Stromal cell of bone marrow (primary cell): Measurements from ENCODE around the gene WT1.
"Not testable (repeated sequence)": the region's sequence is repeated elsewhere in the genome, so short reads cannot be mapped to it uniquely, and the experiment has no call there.

Experiments
- DNase-seq: peaks from one replicate; pipeline ENCODE4 v3.0.0-alpha.2; 2012; ENCODE audit warnings: low read depth

The WT1 gene

DNA sequence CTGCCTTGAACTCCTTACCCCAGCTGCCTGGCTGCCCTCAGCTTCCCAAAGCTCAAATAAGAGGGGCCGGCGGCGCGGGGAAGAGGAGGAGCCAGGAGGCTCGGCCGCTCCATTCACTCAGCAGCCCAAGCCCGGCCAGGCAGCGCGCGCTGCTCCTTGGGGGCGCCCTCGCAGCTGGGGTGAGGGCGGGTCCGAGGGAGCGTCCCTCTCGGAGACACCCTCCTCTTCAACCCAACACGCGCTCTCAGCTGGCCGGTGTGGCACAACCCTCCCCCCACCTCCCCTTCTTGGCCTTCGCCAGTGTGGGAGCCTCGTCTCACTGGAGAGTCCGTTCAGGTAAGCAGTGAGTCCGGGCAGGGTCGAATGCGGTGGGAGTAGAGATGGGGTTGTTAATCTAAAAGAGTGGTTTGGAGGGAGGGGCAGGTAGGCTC lies at the start of gene WT1:
Gene WT1, minus strand, starts transcription at position 29 of the 431 bp plus-strand sequence.
- no peak for DNase-seq

DNA sequence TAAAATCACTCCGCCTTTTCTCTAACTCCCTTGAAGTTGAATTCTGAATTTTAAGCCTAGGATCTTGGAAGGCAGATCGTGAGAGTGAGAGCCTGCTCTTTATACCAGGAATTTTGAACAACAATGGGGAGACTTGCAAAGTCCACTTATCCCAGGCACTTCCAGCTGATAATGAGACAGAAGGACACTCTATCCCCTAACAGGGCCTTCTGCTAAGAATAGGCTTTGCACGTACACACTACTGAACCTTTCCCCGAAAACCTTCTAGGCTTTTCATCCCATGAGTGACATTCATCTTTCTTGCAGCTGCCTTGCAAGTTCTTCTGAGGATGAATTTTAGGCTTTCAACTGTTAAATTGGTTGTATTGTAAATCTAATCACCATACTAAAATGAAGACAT lies 44.0 kb upstream of the WT1 start:
- no peak for DNase-seq

DNA sequence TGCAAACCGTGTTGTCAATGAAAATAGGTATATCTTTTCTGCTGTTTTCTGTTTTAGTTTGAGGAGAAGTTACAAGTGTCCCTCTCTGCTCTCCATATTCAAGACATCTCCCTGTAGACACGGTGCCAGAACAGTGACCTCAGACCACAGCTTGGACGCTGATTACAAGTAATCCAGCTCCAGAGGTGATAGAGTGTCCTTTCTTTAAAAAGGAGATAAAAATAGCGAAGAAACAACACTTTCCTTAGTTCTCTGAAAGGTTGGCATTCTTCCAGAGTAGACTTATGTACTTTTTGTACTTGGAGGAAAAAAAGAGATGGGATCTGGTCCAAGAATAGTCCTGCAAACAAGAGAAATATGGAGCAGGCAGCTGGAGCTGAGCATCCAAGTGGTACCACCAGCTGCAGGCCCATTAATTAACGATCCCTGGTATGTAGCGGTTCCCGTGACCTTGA lies 43.0 kb upstream of the WT1 start:
- no peak for DNase-seq

DNA sequence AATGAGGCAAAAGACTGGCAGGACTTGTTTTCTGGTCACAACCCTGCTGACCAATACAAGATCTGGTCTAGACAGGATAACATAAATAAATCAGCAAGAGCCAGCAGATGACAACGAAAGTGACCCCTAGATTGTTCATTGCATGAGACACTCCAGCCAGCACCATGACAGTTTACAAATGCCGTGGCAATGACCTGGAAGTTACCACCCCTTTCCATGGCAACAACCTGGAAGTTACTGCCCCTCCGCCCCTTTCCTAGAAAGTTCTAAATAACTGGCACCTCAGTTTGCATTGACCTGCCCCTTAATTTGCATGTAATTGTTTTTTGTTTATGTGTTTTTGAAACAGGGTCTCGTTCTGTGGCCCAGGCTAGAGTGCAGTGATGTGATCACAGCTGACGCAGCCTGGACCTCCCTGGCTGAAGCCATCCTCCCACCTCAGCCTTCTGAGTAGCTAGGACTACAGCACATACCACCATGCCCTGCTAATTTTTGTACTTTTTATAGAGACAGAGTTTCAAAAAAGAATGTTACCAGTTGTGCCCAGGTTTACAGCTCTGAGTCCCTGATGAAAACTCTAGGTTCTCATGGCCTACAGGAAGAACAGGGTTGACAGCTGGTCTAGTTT lies 38.1 kb upstream of the WT1 start:
- DNase-seq = no peak

DNA sequence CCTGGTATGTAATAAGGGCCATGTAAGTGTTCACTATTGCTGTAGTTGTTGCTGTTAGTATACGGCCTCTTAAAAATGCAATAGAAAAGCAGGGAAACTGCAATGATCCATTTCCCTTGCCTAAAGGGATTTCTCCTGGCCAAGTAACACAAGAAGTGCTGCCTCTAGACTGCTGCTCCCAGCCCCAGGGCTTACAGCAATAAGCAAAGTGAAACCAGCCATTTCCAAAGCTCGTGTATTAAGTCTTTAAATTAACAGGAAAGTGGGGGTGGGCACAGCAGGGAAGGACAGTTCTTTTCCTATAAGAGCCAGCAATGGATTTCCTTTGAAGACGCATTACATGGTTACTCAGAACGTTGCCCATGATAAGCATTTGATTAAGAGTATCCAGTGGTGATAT lies 36.9 kb upstream of the WT1 start:
- no peak for DNase-seq

DNA sequence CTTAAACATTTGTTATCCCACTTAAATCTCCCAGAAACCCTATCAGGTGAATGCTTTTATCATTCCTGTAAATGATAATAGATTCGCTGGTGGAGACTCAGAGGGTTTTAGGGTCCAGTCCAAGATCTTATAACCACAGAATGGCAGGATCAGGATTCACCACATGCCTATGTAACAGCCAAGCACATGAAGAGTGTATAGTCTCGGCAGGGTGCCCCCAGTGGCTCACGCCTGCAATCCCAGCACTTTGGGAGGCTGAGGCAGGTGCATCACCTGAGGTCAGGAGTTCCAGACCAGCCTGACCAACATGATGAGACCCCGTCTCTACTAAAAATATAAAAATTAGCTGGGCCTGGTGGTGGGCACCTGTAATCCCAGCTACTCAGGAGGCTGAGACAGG lies 36.2 kb upstream of the WT1 start:
- not testable (repeated sequence) for DNase-seq

GRCh38 chr11:32469791-32470190 lies 34.5 kb upstream of the WT1 start:
- DNase-seq = no peak

- DNase-seq = peak; percentile 3
Measured at GRCh38 chr11:32466279-32466915, 31.1 kb upstream of the WT1 start.

- DNase-seq = no peak
Measured at GRCh38 chr11:32464078-32464477, 28.7 kb upstream of the WT1 start.

DNA sequence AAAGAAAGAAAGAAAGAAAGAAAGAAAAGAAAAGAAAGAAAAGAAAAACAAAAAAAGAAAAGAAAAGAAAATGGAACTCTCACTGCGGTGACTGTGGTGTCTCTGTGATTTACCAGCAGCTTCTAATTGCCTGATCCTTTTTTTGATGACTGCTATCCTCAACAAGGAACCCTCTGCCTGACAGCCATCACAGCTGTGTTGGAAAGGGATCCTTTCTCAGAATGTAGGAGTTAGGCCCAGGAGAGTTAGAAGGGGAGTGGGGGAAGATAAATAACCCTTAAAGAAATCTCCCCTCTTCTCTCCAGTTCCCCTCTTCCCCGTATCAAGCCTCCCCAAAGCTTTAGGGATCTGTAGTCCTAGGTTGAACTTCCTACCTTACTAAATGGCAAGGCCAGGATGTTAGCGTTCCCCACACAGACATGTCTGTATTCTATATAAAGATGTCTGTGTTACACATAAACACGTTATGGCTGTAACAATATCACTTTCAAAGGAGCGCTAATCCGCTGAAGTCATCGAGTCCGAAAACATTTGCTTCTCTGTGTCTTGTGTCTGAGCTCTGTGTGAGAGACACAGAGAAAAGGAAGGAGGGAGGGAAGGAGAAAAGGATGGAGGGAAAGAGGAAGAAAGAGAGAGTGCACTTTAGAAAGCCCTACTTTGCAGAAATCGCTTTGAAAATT lies 26.8 kb upstream of the WT1 start:
- no peak for DNase-seq

DNA sequence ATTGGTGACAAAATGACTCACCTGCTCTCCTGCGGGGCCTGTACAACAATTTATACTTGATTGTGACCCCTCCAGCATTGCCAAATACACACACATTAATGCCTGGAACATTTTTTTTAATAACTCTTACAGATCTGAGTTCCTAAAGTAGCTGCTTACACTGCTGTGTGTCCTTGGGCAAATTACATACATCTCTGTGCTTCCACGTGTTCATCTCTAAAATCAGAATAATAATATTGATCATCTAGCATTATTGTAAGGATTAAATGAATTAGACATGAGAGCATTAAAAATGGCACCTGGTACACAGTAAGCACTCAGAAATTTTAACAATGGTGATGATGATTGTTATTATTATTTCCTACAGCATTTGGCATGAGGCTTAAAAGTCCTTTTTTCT lies 21.5 kb upstream of the WT1 start:
- no peak for DNase-seq

DNA sequence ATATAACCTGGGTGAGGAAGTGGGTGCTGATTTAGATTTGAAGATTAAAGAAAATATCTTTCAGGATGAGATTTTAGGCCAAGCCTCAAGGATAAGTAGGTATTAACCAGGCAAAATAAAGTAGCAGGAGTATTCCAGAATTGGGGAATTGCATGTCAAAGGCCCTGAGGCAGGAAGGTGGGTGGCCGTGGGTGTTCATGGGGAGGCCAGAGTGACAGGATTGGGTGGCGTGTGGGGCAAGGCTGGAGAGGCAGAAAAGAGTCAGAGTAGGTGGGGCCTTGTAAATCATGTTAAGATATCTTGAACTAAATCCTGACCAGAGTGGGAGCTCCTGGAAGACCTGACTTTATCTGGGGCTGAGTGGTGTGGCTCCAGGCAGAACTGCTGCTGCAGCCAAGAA lies 19.7 kb upstream of the WT1 start:
- no peak for DNase-seq

DNA sequence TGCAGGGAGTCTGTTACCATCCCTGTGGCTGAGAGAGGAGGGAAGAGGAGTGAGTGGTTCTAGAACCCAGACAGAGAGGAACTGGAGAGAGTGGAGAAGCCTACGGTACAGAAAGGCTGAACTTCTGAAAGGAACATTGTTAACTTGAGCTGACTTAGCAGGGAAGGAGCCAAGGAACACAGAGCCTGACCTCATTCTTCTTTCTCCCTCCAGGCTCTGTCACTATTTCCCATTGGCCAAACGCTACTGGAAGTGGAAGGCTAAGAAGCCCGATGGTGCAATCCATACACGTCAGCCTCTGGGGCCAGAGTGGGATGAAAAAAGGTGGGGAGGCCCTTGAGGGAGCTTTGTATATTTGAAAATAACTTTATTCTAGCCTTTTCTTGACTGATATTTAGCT lies 16.5 kb upstream of the WT1 start:
- peak; percentile 41 for DNase-seq

DNA sequence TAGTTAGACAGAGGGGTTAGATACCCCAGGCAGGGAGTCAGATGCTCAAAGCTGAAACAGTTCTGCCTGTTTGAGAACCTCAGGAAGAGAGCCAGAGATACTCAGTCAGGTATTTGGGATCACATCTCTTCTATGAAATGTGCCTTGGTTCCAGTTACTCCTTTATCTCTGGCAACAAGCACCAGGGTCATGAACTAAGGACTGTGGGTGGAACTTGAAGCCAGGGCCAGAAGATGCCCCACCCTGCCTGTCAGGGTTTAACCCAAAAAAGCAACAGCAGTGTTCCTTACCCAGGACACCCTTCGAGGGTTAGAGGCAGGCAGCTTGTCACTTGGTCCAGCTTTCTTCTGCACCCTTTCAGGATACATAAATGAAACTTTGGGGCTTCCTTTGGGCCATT lies 15.0 kb upstream of the WT1 start:
- no peak for DNase-seq

DNA sequence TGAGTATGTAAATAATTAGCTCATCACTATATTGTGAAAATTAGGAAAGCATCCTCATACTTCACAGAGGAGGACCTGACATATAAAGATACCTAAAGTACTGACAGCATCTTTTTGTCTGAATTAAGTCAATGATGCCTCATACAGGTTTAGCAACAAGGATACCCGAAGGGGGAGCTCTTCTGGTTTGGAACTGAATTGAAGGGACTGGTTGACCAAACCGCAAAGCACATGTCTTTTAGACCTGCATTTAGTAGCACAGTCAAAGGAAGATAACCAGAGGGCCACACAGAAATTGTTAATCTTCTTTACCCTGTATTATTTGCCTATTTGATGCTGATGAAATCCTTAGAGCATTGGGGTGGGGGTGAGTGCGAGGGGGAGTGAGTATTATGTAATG lies 12.9 kb upstream of the WT1 start:
- no peak for DNase-seq

DNA sequence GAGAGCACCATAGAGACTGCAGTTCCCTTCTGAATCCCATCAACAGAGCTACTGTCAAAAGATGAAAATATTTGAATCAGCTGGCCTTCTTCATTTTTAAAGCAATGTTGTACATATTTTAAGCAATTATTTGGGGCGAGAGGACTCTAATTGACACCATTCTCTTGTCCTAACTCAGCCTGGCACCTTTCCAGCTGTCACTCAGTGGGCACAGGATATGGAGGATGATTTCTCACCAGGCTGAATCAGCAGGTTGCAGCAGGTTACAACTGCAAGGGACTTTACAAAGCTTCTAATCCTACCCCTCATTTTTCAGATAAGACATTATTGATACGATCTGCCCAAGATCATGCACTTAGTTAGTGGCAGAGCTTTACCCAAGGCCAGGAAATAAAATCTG lies 11.9 kb upstream of the WT1 start:
- DNase-seq = no peak

- no peak for DNase-seq
Measured at GRCh38 chr11:32446227-32446626, 10.9 kb upstream of the WT1 start.

- no peak for DNase-seq
Measured at GRCh38 chr11:32444186-32444585, 8.8 kb upstream of the WT1 start.

DNA sequence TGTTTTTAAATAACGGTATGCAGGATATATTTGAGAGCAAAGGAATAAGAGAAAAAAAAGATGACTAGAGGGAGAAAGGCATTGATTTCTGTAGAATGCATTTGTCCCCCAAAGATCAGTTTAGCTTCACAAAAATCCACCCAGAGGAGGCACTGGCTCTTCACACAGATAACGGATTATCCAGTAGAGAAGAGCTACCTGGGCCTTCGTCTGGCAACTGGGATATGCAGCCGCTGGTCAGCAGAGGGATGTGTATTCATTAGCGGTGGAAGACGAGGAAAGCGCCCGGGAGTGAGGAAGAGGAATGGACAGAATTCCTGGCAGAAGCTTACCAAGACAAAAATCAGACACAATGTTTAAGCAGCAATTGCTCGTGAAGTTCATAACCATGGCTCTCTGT lies 5.6 kb upstream of the WT1 start:
- no peak for DNase-seq

DNA sequence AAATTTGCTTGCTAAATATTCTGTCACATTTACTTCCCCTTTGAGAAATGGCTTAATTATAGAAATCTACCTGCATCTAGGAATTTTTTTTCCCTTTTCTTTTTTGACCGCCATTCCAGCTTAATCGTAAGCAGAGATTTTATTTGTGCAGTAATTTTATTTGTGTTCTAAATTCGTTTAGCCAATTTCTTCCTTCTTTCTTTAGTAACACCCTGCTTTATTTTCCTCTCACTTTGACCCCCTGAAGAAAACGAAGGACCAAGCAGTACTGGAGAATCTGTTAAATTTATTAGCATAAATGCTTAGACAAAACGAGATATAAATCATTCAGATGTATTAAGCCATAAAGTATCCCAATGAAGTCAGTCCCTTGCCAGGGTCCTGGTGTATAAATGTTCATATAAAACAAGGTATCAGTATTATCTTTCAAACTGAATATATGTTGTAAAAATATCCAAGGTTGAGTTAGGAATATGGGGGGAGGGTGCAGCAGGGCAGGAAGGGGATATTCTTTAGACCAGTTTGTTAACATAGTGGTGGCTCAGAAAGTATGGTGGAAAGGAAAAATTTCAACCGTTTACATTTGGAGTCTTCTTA lies 5.1 kb upstream of the WT1 start:
- DNase-seq = no peak

DNA sequence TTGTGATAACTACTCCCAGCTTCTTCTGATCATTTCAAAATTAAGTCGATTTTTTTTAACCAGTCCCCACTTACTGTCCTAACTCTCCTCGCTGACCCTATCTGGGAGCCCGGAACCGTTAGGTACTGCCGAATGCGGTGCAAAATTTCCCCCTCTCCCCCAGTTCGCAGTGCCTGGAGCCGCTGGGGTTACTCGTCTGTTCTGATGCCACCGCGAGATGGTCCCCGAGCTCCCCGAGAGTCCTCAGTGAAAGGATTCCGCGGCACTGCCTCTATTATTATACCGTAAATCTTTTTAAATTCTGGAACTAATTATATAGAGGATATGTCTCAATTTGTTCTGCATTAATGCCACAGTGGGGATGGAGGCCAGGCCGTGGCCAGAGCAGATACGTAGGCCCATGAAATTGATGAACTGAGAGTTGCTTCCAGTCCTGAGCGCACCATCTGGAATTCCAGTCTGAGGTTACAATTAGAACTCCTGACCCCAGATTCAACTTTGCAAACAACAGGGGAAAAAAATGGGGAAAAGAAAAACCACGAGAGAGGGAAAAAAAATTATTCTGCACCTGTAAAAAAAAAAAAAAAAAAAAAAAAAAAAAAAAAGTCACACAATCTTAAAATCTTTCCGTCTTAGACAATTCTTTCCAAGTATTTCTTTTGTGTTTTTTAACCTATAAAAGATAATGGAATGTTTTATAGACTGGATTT lies 4.3 kb upstream of the WT1 start:
- DNase-seq = no peak

DNA sequence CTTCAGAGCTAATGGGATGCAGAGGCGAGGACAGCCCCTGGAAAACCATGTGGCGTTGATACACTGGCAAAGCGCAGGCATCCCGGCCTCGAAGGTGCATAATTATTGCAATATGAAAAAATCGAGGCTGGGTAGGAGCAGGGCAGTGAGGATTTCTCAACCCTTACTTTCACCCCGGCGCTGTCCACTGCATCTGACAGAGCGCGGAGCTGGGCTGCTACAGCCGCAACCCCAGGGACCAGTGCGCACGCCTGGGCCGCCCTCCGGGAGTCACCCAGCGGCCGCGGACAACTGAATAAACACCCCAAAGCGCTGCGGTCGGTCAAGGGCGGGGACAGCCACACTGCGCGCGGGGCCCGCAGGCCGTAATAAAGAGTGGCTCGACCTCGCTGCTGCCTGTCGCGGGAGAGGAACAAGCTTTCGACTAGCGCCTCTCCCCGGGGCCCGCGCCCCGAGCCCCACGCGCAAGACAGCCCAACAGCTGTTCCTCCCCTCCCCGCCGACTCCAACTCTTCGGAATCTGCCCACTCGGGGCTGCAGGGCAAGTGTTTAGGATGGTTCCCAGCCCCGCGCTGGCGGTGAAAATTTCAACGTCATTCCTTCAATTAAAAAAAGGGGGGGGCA lies 3.6 kb upstream of the WT1 start:
- no peak for DNase-seq
